K562 (cell line): ENCODE measurements around the gene KRTCAP2. TPM values are rescaled to one million over a fixed set of nuclear protein-coding genes. Genes with fewer than 3 reads are reported as not detected.

ENCODE experiments used
- ATF4 ChIP-seq: fragments of 450-650 bp; formaldehyde crosslinking; IDR thresholded peaks from 2 replicates; pipeline ENCODE4 v1.4.0; 2022; ENCODE audit warnings: mild to moderate bottlenecking, moderate library complexity
- CBFA2T3 ChIP-seq: fragments of 450-650 bp; IDR thresholded peaks from 2 replicates; pipeline ENCODE4 v1.6.1; 2017
- DMBX1 ChIP-seq: fragments of 250-450 bp; sonication (Bioruptor Pico); IDR thresholded peaks from 2 replicates; pipeline ENCODE4 v1.8.0; 2022; ENCODE audit warnings: inconsistent platforms, mild to moderate bottlenecking, moderate library complexity, borderline replicate concordance
- ELK1 ChIP-seq: sonication (generic); formaldehyde crosslinking; IDR thresholded peaks from 2 replicates; pipeline ENCODE4 v1.8.1; 2022; ENCODE audit warnings: missing genetic modification reagents
- MAFG ChIP-seq: fragments of 450-650 bp; conservative IDR thresholded peaks from 2 replicates; pipeline ENCODE4 v1.6.1; 2016; ENCODE audit warnings: missing genetic modification characterization, missing compliant biosample characterization
- RBFOX2 ChIP-seq: fragments of 200-400 bp; formaldehyde crosslinking; IDR thresholded peaks from 2 replicates; pipeline ENCODE4 v1.6.1; 2017; ENCODE audit warnings: low read depth, mild to moderate bottlenecking, low read length, moderate library complexity
- SAP30 ChIP-seq: fragments of 200-600 bp; sonication (generic); IDR thresholded peaks from 2 replicates; pipeline ENCODE4 v1.6.1; 2012; ENCODE audit warnings: borderline replicate concordance, low read depth, mild to moderate bottlenecking, moderate library complexity, low read length, control low read depth, inconsistent platforms; ENCODE audit not compliant: insufficient read depth, poor library complexity, severe bottlenecking
- SFPQ ChIP-seq: fragments of 200-400 bp; formaldehyde crosslinking; IDR thresholded peaks from 2 replicates; pipeline ENCODE4 v1.6.1; 2017; ENCODE audit warnings: mild to moderate bottlenecking, low read depth, low read length, moderate library complexity
- SPI1 ChIP-seq: IDR thresholded peaks from 2 replicates; pipeline ENCODE4 v1.6.1; 2011; ENCODE audit warnings: low read depth, low read length, control low read depth, borderline replicate concordance
- STAT6 ChIP-seq: sonication (generic); formaldehyde crosslinking; IDR thresholded peaks from 2 replicates; pipeline ENCODE4 v1.8.1; 2023; ENCODE audit warnings: mild to moderate bottlenecking, missing genetic modification reagents
- TAF9B ChIP-seq: fragments of 450-650 bp; IDR thresholded peaks from 2 replicates; pipeline ENCODE4 v1.6.1; 2018; ENCODE audit warnings: mild to moderate bottlenecking; ENCODE audit not compliant: partially characterized antibody
- TFAM ChIP-seq: fragments of 250-450 bp; sonication (Bioruptor Pico); conservative IDR thresholded peaks from 2 replicates; pipeline ENCODE4 v1.5.0; 2021; ENCODE audit warnings: mild to moderate bottlenecking, moderate library complexity
- ZBTB11 ChIP-seq, 3 experiments: fragments of 200-800 bp in 1 of 3; fragments of 250-450 bp in 1 of 3; fragments of 450-650 bp in 1 of 3; sonication (Bioruptor Pico) in 1 of 3; sonication (Bioruptor generic) in 1 of 3; formaldehyde crosslinking in 1 of 3; IDR thresholded peaks; 2 replicates each; pipeline versions ENCODE4 v1.6.1 to v1.8.0; 2016 to 2022; ENCODE audit warnings: mild to moderate bottlenecking in 2 of 3, missing genetic modification characterization in 2 of 3, missing compliant biosample characterization in 1 of 3, moderate library complexity in 1 of 3
- ZNF263 ChIP-seq: sonication (generic); formaldehyde crosslinking; IDR thresholded peaks from 2 replicates; pipeline ENCODE4 v1.8.0; 2022; ENCODE audit warnings: mild to moderate bottlenecking, missing genetic modification reagents, borderline replicate concordance
- ZNF324 ChIP-seq: fragments of 250-450 bp; sonication (Bioruptor Pico); IDR thresholded peaks from 2 replicates; pipeline ENCODE4 v1.4.0; 2020; ENCODE audit warnings: mild to moderate bottlenecking
- ZNF583 ChIP-seq: fragments of 250-450 bp; sonication (Bioruptor Pico); IDR thresholded peaks from 2 replicates; pipeline ENCODE4 v1.4.0; 2020
- polyA plus RNA-seq, 8 experiments: library from polyadenylated mRNA; depleted of rRNA in 4 of 8; stranded (reverse) in 5 of 8; unstranded in 3 of 8; fragments of >200 nt; fragmentation: Nextera tagmentation in 2 of 8; fragmentation: Illumina TruSeq in 1 of 8; extraction: Ambion mirVana in 2 of 8; extraction: Trizol in 1 of 8; gene quantifications; 2 replicates each; pipeline versions ENCODE4 v1.2.1 to v1.2.3, GENCODE V29; 2011 to 2014; ENCODE audit warnings: inconsistent platforms in 1 of 8, missing spikeins in 1 of 8
- total RNA-seq, 7 experiments: library from RNA; depleted of rRNA in 6 of 7; stranded (reverse); fragments of >200 nt in 6 of 7; fragmentation: Illumina TruSeq in 2 of 7; extraction: Trizol in 2 of 7; gene quantifications; 2 replicates each; pipeline versions ENCODE4 v1.2.1 to v1.2.3, GENCODE V29; 2011 to 2021; ENCODE audit warnings: low replicate concordance in 1 of 7

Gene KRTCAP2
- total and polyA plus RNA-seq, 9 of the 15 experiments (the other 6 are each of a cell fraction or from before 2014, with no cell fraction given), result 126 to 436 (median 244) TPM

GRCh38 chr1:155193275-155193990 is 20.3 kb upstream of the KRTCAP2 start (continued):
- peak; percentile 23 for TF ChIP-seq CBFA2T3
- TF ChIP-seq SAP30, result peak; percentile 22
- TF ChIP-seq SFPQ, result no peak
- TF ChIP-seq ZNF583, result no peak; the same call in 1 of the 2 replicates
- no peak for TF ChIP-seq SPI1
- peak; percentile 89 for TF ChIP-seq RBFOX2
- no peak for TF ChIP-seq TFAM (CRISPR knock-in tag)
- TF ChIP-seq STAT6 (CRISPR knock-in tag), result no peak
- peak; percentile 64 for TF ChIP-seq TAF9B
- TF ChIP-seq ZNF324 (CRISPR knock-in tag), result no peak
- peak in 1 of 3 experiments; percentile 67; a peak in 2 of 6 replicates for TF ChIP-seq ZBTB11 (CRISPR knock-in tag; IDR thresholded peaks at IDR 0.05)
- TF ChIP-seq MAFG (tag), result no peak
- TF ChIP-seq ZNF263, result peak; percentile 35
- no peak for TF ChIP-seq DMBX1 (CRISPR knock-in tag)
- TF ChIP-seq ELK1 (CRISPR knock-in tag), result no peak
- no peak for TF ChIP-seq ATF4 (CRISPR knock-in tag)
